HUES64 (cell line): ENCODE measurements around the gene NPW. TPM values are rescaled to one million over a fixed set of nuclear protein-coding genes. Genes with fewer than 3 reads are reported as not detected.

Source experiments
- H3K27ac ChIP-seq: 2 replicates; pipeline ENCODE4 v1.7.0; 2013; ENCODE audit warnings: low read depth, low read length, inconsistent platforms
- H3K27me3 ChIP-seq: 2 replicates; pipeline ENCODE4 v1.6.1; 2013; ENCODE audit warnings: mild to moderate bottlenecking, low read length; ENCODE audit not compliant: insufficient read depth
- H3K36me3 ChIP-seq: 2 replicates; pipeline ENCODE4 v1.6.1; 2013; ENCODE audit warnings: mild to moderate bottlenecking, low read length; ENCODE audit not compliant: insufficient read depth
- H3K4me1 ChIP-seq: 2 replicates; pipeline ENCODE4 v1.6.1; 2013; ENCODE audit warnings: mild to moderate bottlenecking, low read length, moderate library complexity; ENCODE audit not compliant: insufficient read depth
- H3K4me3 ChIP-seq: 2 replicates; pipeline ENCODE4 v1.5.1; 2013; ENCODE audit warnings: mild to moderate bottlenecking, low read length, moderate library complexity
- H3K9ac ChIP-seq: 2 replicates; pipeline ENCODE4 v1.6.1; 2013; ENCODE audit warnings: mild to moderate bottlenecking, low read depth, low read length
- H3K9me3 ChIP-seq: 2 replicates; pipeline ENCODE4 v1.6.1; 2013; ENCODE audit warnings: low read depth, low read length; ENCODE audit not compliant: insufficient read depth
- WGBS: fragments of 150-250, 120-280 bp; methylation state at CpG from one replicate; pipeline ENCODE4 v1.1.7; 2013; ENCODE audit warnings: missing lambda C conversion rate; 5-methylcytosine and 5-hydroxymethylcytosine counted together
- polyA plus RNA-seq, 2 experiments: library from polyadenylated mRNA; stranded (reverse); fragments of 50-300 nt; gene quantifications; one replicate each; pipeline ENCODE4 v1.2.3, GENCODE V29; 2013

NPW gene
- polyA plus RNA-seq (2013, experiment 1 of 2) = 1.8 TPM
- 1.4 TPM for polyA plus RNA-seq (2013, experiment 2 of 2)

GRCh38 chr16:2019518-2019920, at the start of gene NPW:
Gene NPW (plus strand): TSS chr16:2019785.
- no peaks in the 10 kb centered on the region for H3K4me1 ChIP-seq
- peak within 1 kb of the TSS; percentile 48 for H3K4me3 ChIP-seq

GRCh38 chr16:1971796-1972489, 47.6 kb upstream of the NPW start, which contains the start of gene TBL3:
Gene TBL3 (plus strand): TSS chr16:1972053. CDS start chr16:1972165, 112 bp downstream.
- H3K36me3 ChIP-seq = peaks cover 27% of the 10 kb centered on the region
- peak within 1 kb of the TSS; percentile 92 for H3K4me3 ChIP-seq
- H3K4me1 ChIP-seq = no peaks in the 10 kb centered on the region
- H3K27ac ChIP-seq = peak within 1 kb of the TSS; percentile 72
- no peaks in the 10 kb centered on the region for H3K9me3 ChIP-seq
- H3K27me3 ChIP-seq = no peaks in the 10 kb centered on the region
- WGBS = under 1% methylated on average over 78 of the region's 78 CpGs
- H3K9ac ChIP-seq = peak within 1 kb of the TSS; percentile 88

More at GRCh38 chr16:2019518-2019920, at the start of gene NPW:
- no peaks in the 10 kb centered on the region for H3K9me3 ChIP-seq
- WGBS = 6% methylated on average over 33 of the region's 33 CpGs
- no peak within 1 kb of the TSS for H3K27ac ChIP-seq
- peak within 1 kb of the TSS; percentile 44; the same call in 1 of the 2 replicates for H3K9ac ChIP-seq
- peaks cover 57% of the 10 kb centered on the region for H3K27me3 ChIP-seq
- H3K36me3 ChIP-seq = no peaks in the 10 kb centered on the region

- 7% methylated on average over 22 of the region's 22 CpGs for WGBS
- Histone ChIP-seq H3K36me3 (peaks cover 31% of the 10 kb centered on the region), H3K4me1 (no peaks in the 10 kb centered on the region), H3K27me3 (no peaks in the 10 kb centered on the region), H3K9me3 (no peaks in the 10 kb centered on the region), H3K27ac (no peak overlapping the region), H3K4me3 (peak overlapping the region; percentile 92), H3K9ac (peak overlapping the region; percentile 83)
Observed at GRCh38 chr16:1972490-1972877, 47.1 kb upstream of the NPW start.

- 96% methylated on average over 16 of the region's 16 CpGs for WGBS
- Histone ChIP-seq H3K27me3 (no peaks in the 10 kb centered on the region), H3K9ac (no peak overlapping the region), H3K36me3 (peaks cover 40% of the 10 kb centered on the region), H3K27ac (no peak overlapping the region), H3K4me1 (no peaks in the 10 kb centered on the region), H3K4me3 (no peak overlapping the region), H3K9me3 (no peaks in the 10 kb centered on the region)
Observed at GRCh38 chr16:1973461-1974156, 46.0 kb upstream of the NPW start.

GRCh38 chr16:1974157-1975070, 45.2 kb upstream of the NPW start:
- H3K9me3 ChIP-seq = no peaks in the 10 kb centered on the region
- no peak overlapping the region for H3K9ac ChIP-seq
- peaks cover 40% of the 10 kb centered on the region for H3K36me3 ChIP-seq
- H3K27ac ChIP-seq = no peak overlapping the region
- 96% methylated on average over 42 of the region's 42 CpGs for WGBS
- H3K27me3 ChIP-seq = peaks cover 6% of the 10 kb centered on the region
- H3K4me3 ChIP-seq = no peak overlapping the region
- no peaks in the 10 kb centered on the region for H3K4me1 ChIP-seq

- Histone ChIP-seq H3K36me3 (peaks cover 40% of the 10 kb centered on the region), H3K9ac (no peak overlapping the region), H3K4me3 (no peak overlapping the region), H3K4me1 (no peaks in the 10 kb centered on the region), H3K9me3 (no peaks in the 10 kb centered on the region), H3K27ac (no peak overlapping the region), H3K27me3 (peaks cover 18% of the 10 kb centered on the region)
- 95% methylated on average over 33 of the region's 33 CpGs for WGBS
Observed at GRCh38 chr16:1975432-1976215, 44.0 kb upstream of the NPW start.

- WGBS = 96% methylated on average over 8 of the region's 8 CpGs
- Histone ChIP-seq H3K36me3 (peaks cover 40% of the 10 kb centered on the region), H3K4me1 (no peaks in the 10 kb centered on the region)
Observed at GRCh38 chr16:1976216-1976520, 43.4 kb upstream of the NPW start.

GRCh38 chr16:1976951-1977874, 42.4 kb upstream of the NPW start:
- 94% methylated on average over 33 of the region's 33 CpGs for WGBS
- peaks cover 40% of the 10 kb centered on the region for H3K36me3 ChIP-seq
- H3K4me1 ChIP-seq = peaks cover 5% of the 10 kb centered on the region
- H3K9ac ChIP-seq = no peak overlapping the region
- H3K4me3 ChIP-seq = no peak overlapping the region
- H3K27me3 ChIP-seq = peaks cover 34% of the 10 kb centered on the region
- H3K9me3 ChIP-seq = no peaks in the 10 kb centered on the region
- no peak overlapping the region for H3K27ac ChIP-seq

More at GRCh38 chr16:1976216-1976520, 43.4 kb upstream of the NPW start:
- Histone ChIP-seq H3K27me3 (peaks cover 24% of the 10 kb centered on the region), H3K9me3 (no peaks in the 10 kb centered on the region), H3K4me3 (no peak overlapping the region), H3K9ac (no peak overlapping the region), H3K27ac (no peak overlapping the region)

GRCh38 chr16:1977875-1978268, 41.7 kb upstream of the NPW start:
- WGBS = 95% methylated on average over 18 of the region's 18 CpGs
- peaks cover 5% of the 10 kb centered on the region for H3K4me1 ChIP-seq

More at GRCh38 chr16:1977875-1978268, 41.7 kb upstream of the NPW start:
- Histone ChIP-seq H3K4me3 (no peak overlapping the region), H3K27ac (no peak overlapping the region), H3K27me3 (peaks cover 41% of the 10 kb centered on the region), H3K36me3 (peaks cover 40% of the 10 kb centered on the region), H3K9ac (no peak overlapping the region), H3K9me3 (no peaks in the 10 kb centered on the region)
